H1 (cell line): ENCODE data around the gene EIF2S2. TPM values are rescaled to one million over a fixed set of nuclear protein-coding genes. Genes with fewer than 3 reads are reported as not detected.

Experiments
- CTCF ChIA-PET: fragments of 300-600 bp; sonication (Branson Sonifier 250); formaldehyde crosslinking; loops from one replicate; lab custom pipeline; 2021; ENCODE audit not compliant: partially characterized antibody; lab: Charles Lee
- POLR2A ChIA-PET: fragments of 300-600 bp; sonication (Branson Sonifier 250); formaldehyde crosslinking; loops from one replicate; lab custom pipeline; 2021; ENCODE audit warnings: inconsistent platforms; ENCODE audit not compliant: partially characterized antibody; lab: Charles Lee
- DNase-seq, 2 experiments: peaks; one replicate each; pipeline versions ENCODE4 v3.0.0 to v3.0.0-alpha.2; 2010 to 2022; ENCODE audit warnings: low spot score in 2 of 2, low read depth in 1 of 2, mixed read lengths in 1 of 2
- FAIRE-seq: peaks from 2 replicates; lab custom pipeline; 2011; peaks lifted over from hg19 to GRCh38; lab: Jason Lieb, UNC
- H2AFZ ChIP-seq: 2 replicates; pipeline ENCODE4 v1.8.1; 2012; ENCODE audit warnings: low read length, inconsistent platforms
- H2AK5ac ChIP-seq: 2 replicates; pipeline ENCODE4 v1.6.1; 2013; ENCODE audit warnings: low read depth, low read length
- H2BK120ac ChIP-seq: replicated peaks from 2 replicates; pipeline ENCODE3; 2013; ENCODE audit warnings: low read depth, low read length, inconsistent platforms
- H2BK12ac ChIP-seq: 2 replicates; pipeline ENCODE4 v1.6.1; 2013; ENCODE audit warnings: low read depth, low read length
- H2BK15ac ChIP-seq: 2 replicates; pipeline ENCODE4 v1.6.1; 2013; ENCODE audit warnings: low read length
- H2BK20ac ChIP-seq: 2 replicates; pipeline ENCODE4 v1.6.1; 2013; ENCODE audit warnings: low read length
- H2BK5ac ChIP-seq: 2 replicates; pipeline ENCODE4 v1.6.1; 2013; ENCODE audit warnings: low read depth, low read length
- H3K14ac ChIP-seq: 2 replicates; pipeline ENCODE4 v1.6.1; 2013; ENCODE audit warnings: inconsistent platforms; ENCODE audit not compliant: insufficient read length
- H3K18ac ChIP-seq: 2 replicates; pipeline ENCODE4 v1.6.1; 2013; ENCODE audit warnings: low read length; ENCODE audit errors: extremely low read depth
- H3K23ac ChIP-seq: 2 replicates; pipeline ENCODE4 v1.6.1; 2013; ENCODE audit warnings: inconsistent platforms; ENCODE audit not compliant: insufficient read length
- H3K23me2 ChIP-seq: 2 replicates; pipeline ENCODE4 v1.6.1; 2013; ENCODE audit warnings: low read depth, low read length
- H3K27ac ChIP-seq: 2 replicates; pipeline ENCODE4 v1.6.1; 2011; ENCODE audit warnings: low read depth, low read length, inconsistent platforms
- H3K27me3 ChIP-seq, 4 experiments: replicated peaks in 1 of 4; 1 replicate in 1 of 4; 2 replicates in 3 of 4; pipeline versions ENCODE4 v1.6.1 to v1.8.1; 2011 to 2013; ENCODE audit warnings: low read length in 3 of 4, mild to moderate bottlenecking in 3 of 4, inconsistent platforms in 2 of 4, mixed read lengths in 2 of 4, moderate library complexity in 1 of 4; ENCODE audit not compliant: control insufficient read depth in 3 of 4, insufficient read depth in 3 of 4; ENCODE audit errors: extremely low read depth in 1 of 4
- H3K36me3 ChIP-seq, 4 experiments: 2 replicates each; pipeline versions ENCODE4 v1.6.1 to v1.8.1; 2011 to 2013; ENCODE audit warnings: mild to moderate bottlenecking in 4 of 4, low read length in 3 of 4, moderate library complexity in 2 of 4, control low read depth in 1 of 4, inconsistent platforms in 1 of 4; ENCODE audit not compliant: insufficient read depth in 4 of 4, control insufficient read depth in 2 of 4
- H3K4ac ChIP-seq: replicated peaks from 2 replicates; pipeline ENCODE3; 2013; ENCODE audit warnings: low read length, low read depth, mixed read lengths, inconsistent platforms; ENCODE audit not compliant: insufficient read length
- H3K4me1 ChIP-seq, 4 experiments: replicated peaks in 1 of 4; 1 replicate in 1 of 4; 2 replicates in 3 of 4; pipeline versions ENCODE4 v1.6.1 to v1.8.1; 2011 to 2013; ENCODE audit warnings: low read length in 3 of 4, inconsistent platforms in 2 of 4, mixed read lengths in 1 of 4; ENCODE audit not compliant: insufficient read depth in 4 of 4, control insufficient read depth in 3 of 4
- H3K4me2 ChIP-seq, 2 experiments: 2 replicates each; pipeline versions ENCODE4 v1.6.1 to v1.8.1; 2011 to 2013; ENCODE audit warnings: low read depth in 2 of 2, low read length in 2 of 2, control low read depth in 1 of 2, inconsistent platforms in 1 of 2, mild to moderate bottlenecking in 1 of 2; ENCODE audit not compliant: insufficient read depth in 1 of 2
- H3K4me3 ChIP-seq, 4 experiments: fragments of 200-600, 300-600 bp in 1 of 4; sonication (generic), shearing (Covaris generic), sonication (Bioruptor Twin) in 1 of 4; 2 replicates each; pipeline versions ENCODE4 v1.5.1 to v1.8.1; 2011 to 2016; ENCODE audit warnings: low read length in 4 of 4, low read depth in 3 of 4, control low read depth in 2 of 4, inconsistent platforms in 2 of 4, mild to moderate bottlenecking in 2 of 4, mixed read lengths in 1 of 4, moderate library complexity in 1 of 4; ENCODE audit not compliant: insufficient read depth in 2 of 4; ENCODE audit errors: extremely low read depth in 1 of 4
- H3K56ac ChIP-seq: replicated peaks from 2 replicates; pipeline ENCODE3; 2013; ENCODE audit warnings: low read depth, mild to moderate bottlenecking, mixed read lengths, low read length, inconsistent platforms; ENCODE audit not compliant: insufficient read length
- H3K79me1 ChIP-seq: 2 replicates; pipeline ENCODE4 v1.6.1; 2013; ENCODE audit warnings: low read depth, low read length, control low read depth
- H3K79me2 ChIP-seq, 2 experiments: 2 replicates each; pipeline versions ENCODE4 v1.6.1 to v1.8.1; 2012 to 2013; ENCODE audit warnings: low read length in 2 of 2, mild to moderate bottlenecking in 2 of 2, inconsistent platforms in 1 of 2; ENCODE audit not compliant: insufficient read depth in 2 of 2, control insufficient read depth in 1 of 2
- H3K9ac ChIP-seq, 4 experiments: replicated peaks in 1 of 4; 1 replicate in 1 of 4; 2 replicates in 3 of 4; pipeline versions ENCODE4 v1.6.1 to v1.8.1; 2011 to 2013; ENCODE audit warnings: low read depth in 3 of 4, low read length in 3 of 4, control low read depth in 2 of 4, mild to moderate bottlenecking in 2 of 4, moderate library complexity in 2 of 4, inconsistent platforms in 1 of 4; ENCODE audit errors: extremely low read depth in 1 of 4
- H3K9me3 ChIP-seq, 2 experiments: 2 replicates each; pipeline versions ENCODE4 v1.6.1 to v1.8.1; 2012 to 2013; ENCODE audit warnings: mild to moderate bottlenecking in 2 of 2, moderate library complexity in 2 of 2, control low read depth in 1 of 2, inconsistent platforms in 1 of 2, low read depth in 1 of 2, low read length in 1 of 2, mixed read lengths in 1 of 2; ENCODE audit not compliant: insufficient read depth in 2 of 2
- H4K20me1 ChIP-seq, 2 experiments: replicated peaks in 1 of 2; 2 replicates each; pipeline versions ENCODE3 to v1.8.1; 2011 to 2013; ENCODE audit warnings: inconsistent platforms in 2 of 2, low read length in 2 of 2, mild to moderate bottlenecking in 1 of 2; ENCODE audit not compliant: insufficient read depth in 2 of 2, control insufficient read depth in 1 of 2
- H4K5ac ChIP-seq: 2 replicates; pipeline ENCODE4 v1.6.1; 2013; ENCODE audit warnings: low read length, low read depth, mixed read lengths, inconsistent platforms; ENCODE audit not compliant: insufficient read length
- H4K8ac ChIP-seq: 2 replicates; pipeline ENCODE4 v1.8.0; 2013; ENCODE audit warnings: mild to moderate bottlenecking, moderate library complexity, low read length, inconsistent platforms; ENCODE audit not compliant: insufficient read depth; ENCODE audit errors: extremely low read depth
- H4K91ac ChIP-seq: replicated peaks from 2 replicates; pipeline ENCODE3; 2013; ENCODE audit warnings: low read length, mixed read lengths, inconsistent platforms; ENCODE audit not compliant: insufficient read length
- BCL11A ChIP-seq, 2 experiments: IDR thresholded peaks; one replicate each; pipeline ENCODE4 v1.6.1; 2011; ENCODE audit warnings: low read depth in 2 of 2, low read length in 2 of 2, mild to moderate bottlenecking in 2 of 2
- CBX8 ChIP-seq: fragments of 300-800, 300-1000 bp; sonication (generic); IDR thresholded peaks from 2 replicates; pipeline ENCODE4 v1.7.1; 2016; ENCODE audit warnings: low read depth, low read length, borderline replicate concordance
- GABPA ChIP-seq: IDR thresholded peaks from 2 replicates; pipeline ENCODE4 v1.6.1; 2011; ENCODE audit warnings: mild to moderate bottlenecking, low read length, moderate library complexity, borderline replicate concordance; ENCODE audit not compliant: insufficient read depth
- HDAC2 ChIP-seq, 2 experiments: fragments of 300-600 bp in 1 of 2; sonication (generic) in 1 of 2; IDR thresholded peaks; 2 replicates each; pipeline ENCODE4 v1.6.1; 2011 to 2012; ENCODE audit warnings: low read depth in 2 of 2, low read length in 2 of 2, mild to moderate bottlenecking in 2 of 2, moderate library complexity in 2 of 2, borderline replicate concordance in 1 of 2, inconsistent platforms in 1 of 2
- JUN ChIP-seq: IDR thresholded peaks from 2 replicates; pipeline ENCODE4 v1.6.1; 2011; ENCODE audit warnings: low read depth, mild to moderate bottlenecking, improper control_type of control experiment, low read length
- RAD21 ChIP-seq, 2 experiments: IDR thresholded peaks in 1 of 2; conservative IDR thresholded peaks in 1 of 2; 2 replicates each; pipeline ENCODE4 v1.6.1; 2011; ENCODE audit warnings: low read depth in 2 of 2, low read length in 2 of 2, improper control_type of control experiment in 1 of 2, inconsistent platforms in 1 of 2, mild to moderate bottlenecking in 1 of 2, moderate library complexity in 1 of 2
- RBBP5 ChIP-seq: IDR thresholded peaks from 2 replicates; pipeline ENCODE4 v1.7.1; 2012; ENCODE audit warnings: low read depth, mild to moderate bottlenecking, inconsistent platforms, low read length, moderate library complexity, borderline replicate concordance
- SP1 ChIP-seq: IDR thresholded peaks from 2 replicates; pipeline ENCODE4 v1.6.1; 2011; ENCODE audit warnings: low read depth, low read length
- TAF1 ChIP-seq: IDR thresholded peaks from 2 replicates; pipeline ENCODE4 v1.6.1; 2011; ENCODE audit warnings: mild to moderate bottlenecking, low read depth, low read length
- YY1 ChIP-seq: IDR thresholded peaks from 2 replicates; pipeline ENCODE4 v1.6.1; 2011; ENCODE audit warnings: low read depth, mild to moderate bottlenecking, low read length
- ZNF274 ChIP-seq: IDR thresholded peaks from 2 replicates; pipeline ENCODE4 v1.7.0; 2012; ENCODE audit warnings: low read length, borderline replicate concordance; ENCODE audit errors: extremely low read depth
- polyA plus RNA-seq, 7 experiments: library from polyadenylated mRNA; depleted of rRNA in 3 of 7; stranded (reverse) in 5 of 7; unstranded in 2 of 7; fragments of >200 nt in 5 of 7; fragments of 200-250 nt in 2 of 7; gene quantifications; 1 replicate in 5 of 7; 2 replicates in 1 of 7; 4 replicates in 1 of 7; pipeline versions ENCODE4 v1.2.1 to v1.2.3, GENCODE V29; 2011 to 2013; ENCODE audit warnings: missing spikeins in 2 of 7, mixed read lengths in 2 of 7
- total RNA-seq: library from RNA; stranded (reverse); fragmentation: NEBNext Ultra II Directional; extraction: Animal tissue kit (Norgen Biotek cat#: 25700); gene quantifications from 2 replicates; pipeline ENCODE4 v1.2.1, GENCODE V29; 2021

EIF2S2 gene
- total and polyA plus RNA-seq, 2 of the 8 experiments (the other 6 are each of a cell fraction or from before 2014, with no cell fraction given), result 59.5 to 142 TPM

DNA sequence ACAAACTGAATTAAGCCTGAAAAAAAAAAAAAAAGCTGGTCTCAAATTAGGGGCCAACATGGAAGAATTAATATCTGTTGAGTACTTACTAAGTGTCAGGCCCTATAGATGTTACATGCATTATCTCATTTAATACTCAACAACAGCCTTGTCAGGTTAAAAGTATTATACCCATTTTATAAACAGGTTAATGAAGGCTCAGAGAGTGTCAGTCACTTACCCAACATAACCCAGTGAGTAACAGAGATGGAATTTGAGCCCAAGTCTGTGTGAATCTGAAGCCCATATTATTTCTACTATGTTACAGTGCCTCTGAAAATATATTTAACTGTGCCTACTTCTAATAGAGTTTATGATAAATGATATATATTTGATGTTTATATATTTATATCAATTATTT is 11.3 kb upstream of the EIF2S2 start:
- H3K4me3 ChIP-seq, result no peak overlapping the region
- no peak for DNase-seq
- no peaks in the 10 kb centered on the region for H3K23me2 ChIP-seq
- no peak overlapping the region for H3K14ac ChIP-seq
- H3K36me3 ChIP-seq, result no peaks in the 10 kb centered on the region
- H3K4ac ChIP-seq, result no peak overlapping the region
- no peak overlapping the region for H2BK12ac ChIP-seq
- no peak overlapping the region for H2BK5ac ChIP-seq
- H3K27ac ChIP-seq, result no peak overlapping the region
- no peaks in the 10 kb centered on the region for H3K9me3 ChIP-seq
- H4K20me1 ChIP-seq, result no peaks in the 10 kb centered on the region
- no peak overlapping the region for H3K18ac ChIP-seq
- H2BK120ac ChIP-seq, result no peak overlapping the region
- no peak overlapping the region for H3K23ac ChIP-seq
- H4K5ac ChIP-seq, result no peak overlapping the region
- H2AFZ ChIP-seq, result no peak overlapping the region
- no peak overlapping the region for H2BK15ac ChIP-seq
- CTCF ChIA-PET, result interaction anchor here (1.0 kb wide), 1 partner anchor 301 kb away, joined by 5 read pairs; no protein-coding TSS in a partner anchor
- H2BK20ac ChIP-seq, result no peak overlapping the region
- no peaks in the 10 kb centered on the region for H3K79me2 ChIP-seq
- H3K9ac ChIP-seq, result no peak overlapping the region
- no peak for TF ChIP-seq RAD21 (IDR thresholded peaks at IDR 0.05 in 1 of 2, conservative IDR thresholded peaks at IDR 0.05 in 1 of 2; ENCODE audit: low read depth in 2 of 2, low read length in 2 of 2)
- no peak for TF ChIP-seq RBBP5
- TF ChIP-seq CBX8, result no peak
- no peak for TF ChIP-seq TAF1
- TF ChIP-seq SP1, result no peak
- TF ChIP-seq GABPA, result no peak
- TF ChIP-seq HDAC2 (IDR thresholded peaks at IDR 0.05; ENCODE audit: borderline replicate concordance in 1 of 2, low read depth in 2 of 2, low read length in 2 of 2), result no peak
- TF ChIP-seq ZNF274, result no peak
- TF ChIP-seq BCL11A (IDR thresholded peaks at IDR 0.05; ENCODE audit: low read depth in 2 of 2, low read length in 2 of 2), result no peak
- no peak for TF ChIP-seq YY1
- TF ChIP-seq JUN, result no peak
- TF ChIP-seq, all 59 proteins: peak for 0
- Histone ChIP-seq H3K27me3 (peaks cover 0 to 3% (median 0%) of the 10 kb centered on the region in 4 experiments; a peak in 1 of 7 replicates), H3K4me1 (no peaks in the 10 kb centered on the region), H4K8ac (no peak overlapping the region), H3K56ac (no peak overlapping the region), H3K4me2 (no peak overlapping the region), H4K91ac (no peak overlapping the region), H2AK5ac (no peak overlapping the region), H3K79me1 (no peaks in the 10 kb centered on the region)
- FAIRE-seq, result no peak
- POLR2A ChIA-PET, result interaction anchor here (1.4 kb wide), 1 partner anchor 20 kb away, joined by 4 read pairs; no protein-coding TSS in a partner anchor
